Panc1 (cell line): ENCODE data around the gene ARG2.

Source experiments
- POLR2AphosphoS5 ChIP-seq: IDR thresholded peaks from 2 replicates; pipeline ENCODE4 v1.6.1; 2012; ENCODE audit warnings: mild to moderate bottlenecking, low read depth, low read length, moderate library complexity
- TF ChIP-seq, protein P1 (sequence below): fragments of 450-650 bp; IDR thresholded peaks from 2 replicates; pipeline ENCODE4 v1.5.1; 2017; ENCODE audit warnings: mild to moderate bottlenecking

DNA sequence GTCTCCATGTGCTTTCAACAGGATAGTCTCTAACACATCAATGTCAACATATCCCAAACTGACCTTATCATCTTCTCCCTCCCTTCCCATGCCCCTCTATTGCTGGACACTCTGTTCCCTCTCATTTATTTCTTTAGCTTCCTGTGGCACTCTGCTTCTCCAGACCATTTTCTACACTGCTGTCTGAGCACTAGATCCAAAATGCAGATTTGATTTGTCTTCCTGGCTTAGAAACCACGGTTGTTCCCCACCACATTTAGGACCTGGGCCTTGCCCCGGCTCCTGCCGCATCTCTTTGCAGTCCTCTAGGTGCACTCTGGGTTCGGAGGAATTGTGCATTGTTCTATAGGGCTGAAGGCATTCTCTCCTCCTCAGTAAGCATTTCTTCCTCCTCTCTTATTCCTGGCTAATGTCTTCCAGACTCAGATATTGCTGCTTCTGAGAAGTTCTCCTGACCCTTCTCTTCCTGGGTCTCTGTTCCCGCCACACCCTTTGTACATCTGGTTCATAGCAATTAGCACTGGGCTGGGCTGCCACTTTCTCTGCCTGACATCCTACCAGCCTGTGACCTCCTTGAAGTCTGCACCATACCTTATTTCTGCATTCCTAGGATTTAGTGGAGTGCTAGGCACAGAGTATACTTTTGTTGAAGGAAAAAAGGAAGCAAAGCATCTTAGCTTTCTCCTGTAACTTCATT is 13.9 kb downstream of the ARG2 start:
- TF ChIP-seq, protein P1, sequence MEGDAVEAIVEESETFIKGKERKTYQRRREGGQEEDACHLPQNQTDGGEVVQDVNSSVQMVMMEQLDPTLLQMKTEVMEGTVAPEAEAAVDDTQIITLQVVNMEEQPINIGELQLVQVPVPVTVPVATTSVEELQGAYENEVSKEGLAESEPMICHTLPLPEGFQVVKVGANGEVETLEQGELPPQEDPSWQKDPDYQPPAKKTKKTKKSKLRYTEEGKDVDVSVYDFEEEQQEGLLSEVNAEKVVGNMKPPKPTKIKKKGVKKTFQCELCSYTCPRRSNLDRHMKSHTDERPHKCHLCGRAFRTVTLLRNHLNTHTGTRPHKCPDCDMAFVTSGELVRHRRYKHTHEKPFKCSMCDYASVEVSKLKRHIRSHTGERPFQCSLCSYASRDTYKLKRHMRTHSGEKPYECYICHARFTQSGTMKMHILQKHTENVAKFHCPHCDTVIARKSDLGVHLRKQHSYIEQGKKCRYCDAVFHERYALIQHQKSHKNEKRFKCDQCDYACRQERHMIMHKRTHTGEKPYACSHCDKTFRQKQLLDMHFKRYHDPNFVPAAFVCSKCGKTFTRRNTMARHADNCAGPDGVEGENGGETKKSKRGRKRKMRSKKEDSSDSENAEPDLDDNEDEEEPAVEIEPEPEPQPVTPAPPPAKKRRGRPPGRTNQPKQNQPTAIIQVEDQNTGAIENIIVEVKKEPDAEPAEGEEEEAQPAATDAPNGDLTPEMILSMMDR: no peak
- no peak for TF ChIP-seq POLR2AphosphoS5
